H1 (cell line): ENCODE results near the gene MGAT5. TPM values are rescaled to one million over a fixed set of nuclear protein-coding genes. Genes with fewer than 3 reads are reported as not detected.

Experiments used
- CTCF ChIA-PET: fragments of 300-600 bp; sonication (Branson Sonifier 250); formaldehyde crosslinking; loops from one replicate; lab custom pipeline; 2021; ENCODE audit not compliant: partially characterized antibody; lab: Charles Lee
- POLR2A ChIA-PET: fragments of 300-600 bp; sonication (Branson Sonifier 250); formaldehyde crosslinking; loops from one replicate; lab custom pipeline; 2021; ENCODE audit warnings: inconsistent platforms; ENCODE audit not compliant: partially characterized antibody; lab: Charles Lee
- DNase-seq, 2 experiments: peaks; one replicate each; pipeline versions ENCODE4 v3.0.0 to v3.0.0-alpha.2; 2010 to 2022; ENCODE audit warnings: low spot score in 2 of 2, low read depth in 1 of 2, mixed read lengths in 1 of 2
- FAIRE-seq: peaks from 2 replicates; lab custom pipeline; 2011; peaks lifted over from hg19 to GRCh38; lab: Jason Lieb, UNC
- H2AFZ ChIP-seq: 2 replicates; pipeline ENCODE4 v1.8.1; 2012; ENCODE audit warnings: low read length, inconsistent platforms
- H2AK5ac ChIP-seq: 2 replicates; pipeline ENCODE4 v1.6.1; 2013; ENCODE audit warnings: low read depth, low read length
- H2BK120ac ChIP-seq: replicated peaks from 2 replicates; pipeline ENCODE3; 2013; ENCODE audit warnings: low read depth, low read length, inconsistent platforms
- H2BK12ac ChIP-seq: 2 replicates; pipeline ENCODE4 v1.6.1; 2013; ENCODE audit warnings: low read depth, low read length
- H2BK15ac ChIP-seq: 2 replicates; pipeline ENCODE4 v1.6.1; 2013; ENCODE audit warnings: low read length
- H2BK20ac ChIP-seq: 2 replicates; pipeline ENCODE4 v1.6.1; 2013; ENCODE audit warnings: low read length
- H2BK5ac ChIP-seq: 2 replicates; pipeline ENCODE4 v1.6.1; 2013; ENCODE audit warnings: low read depth, low read length
- H3K14ac ChIP-seq: 2 replicates; pipeline ENCODE4 v1.6.1; 2013; ENCODE audit warnings: inconsistent platforms; ENCODE audit not compliant: insufficient read length
- H3K18ac ChIP-seq: 2 replicates; pipeline ENCODE4 v1.6.1; 2013; ENCODE audit warnings: low read length; ENCODE audit errors: extremely low read depth
- H3K23ac ChIP-seq: 2 replicates; pipeline ENCODE4 v1.6.1; 2013; ENCODE audit warnings: inconsistent platforms; ENCODE audit not compliant: insufficient read length
- H3K23me2 ChIP-seq: 2 replicates; pipeline ENCODE4 v1.6.1; 2013; ENCODE audit warnings: low read depth, low read length
- H3K27ac ChIP-seq: 2 replicates; pipeline ENCODE4 v1.6.1; 2011; ENCODE audit warnings: low read depth, low read length, inconsistent platforms
- H3K27me3 ChIP-seq, 4 experiments: replicated peaks in 1 of 4; 1 replicate in 1 of 4; 2 replicates in 3 of 4; pipeline versions ENCODE4 v1.6.1 to v1.8.1; 2011 to 2013; ENCODE audit warnings: low read length in 3 of 4, mild to moderate bottlenecking in 3 of 4, inconsistent platforms in 2 of 4, mixed read lengths in 2 of 4, moderate library complexity in 1 of 4; ENCODE audit not compliant: control insufficient read depth in 3 of 4, insufficient read depth in 3 of 4; ENCODE audit errors: extremely low read depth in 1 of 4
- H3K36me3 ChIP-seq, 4 experiments: 2 replicates each; pipeline versions ENCODE4 v1.6.1 to v1.8.1; 2011 to 2013; ENCODE audit warnings: mild to moderate bottlenecking in 4 of 4, low read length in 3 of 4, moderate library complexity in 2 of 4, control low read depth in 1 of 4, inconsistent platforms in 1 of 4; ENCODE audit not compliant: insufficient read depth in 4 of 4, control insufficient read depth in 2 of 4
- H3K4ac ChIP-seq: replicated peaks from 2 replicates; pipeline ENCODE3; 2013; ENCODE audit warnings: low read length, low read depth, mixed read lengths, inconsistent platforms; ENCODE audit not compliant: insufficient read length
- H3K4me1 ChIP-seq, 4 experiments: replicated peaks in 1 of 4; 1 replicate in 1 of 4; 2 replicates in 3 of 4; pipeline versions ENCODE4 v1.6.1 to v1.8.1; 2011 to 2013; ENCODE audit warnings: low read length in 3 of 4, inconsistent platforms in 2 of 4, mixed read lengths in 1 of 4; ENCODE audit not compliant: insufficient read depth in 4 of 4, control insufficient read depth in 3 of 4
- H3K4me2 ChIP-seq, 2 experiments: 2 replicates each; pipeline versions ENCODE4 v1.6.1 to v1.8.1; 2011 to 2013; ENCODE audit warnings: low read depth in 2 of 2, low read length in 2 of 2, control low read depth in 1 of 2, inconsistent platforms in 1 of 2, mild to moderate bottlenecking in 1 of 2; ENCODE audit not compliant: insufficient read depth in 1 of 2
- H3K4me3 ChIP-seq, 4 experiments: fragments of 200-600, 300-600 bp in 1 of 4; sonication (generic), shearing (Covaris generic), sonication (Bioruptor Twin) in 1 of 4; 2 replicates each; pipeline versions ENCODE4 v1.5.1 to v1.8.1; 2011 to 2016; ENCODE audit warnings: low read length in 4 of 4, low read depth in 3 of 4, control low read depth in 2 of 4, inconsistent platforms in 2 of 4, mild to moderate bottlenecking in 2 of 4, mixed read lengths in 1 of 4, moderate library complexity in 1 of 4; ENCODE audit not compliant: insufficient read depth in 2 of 4; ENCODE audit errors: extremely low read depth in 1 of 4
- H3K56ac ChIP-seq: replicated peaks from 2 replicates; pipeline ENCODE3; 2013; ENCODE audit warnings: low read depth, mild to moderate bottlenecking, mixed read lengths, low read length, inconsistent platforms; ENCODE audit not compliant: insufficient read length
- H3K79me1 ChIP-seq: 2 replicates; pipeline ENCODE4 v1.6.1; 2013; ENCODE audit warnings: low read depth, low read length, control low read depth
- H3K79me2 ChIP-seq, 2 experiments: 2 replicates each; pipeline versions ENCODE4 v1.6.1 to v1.8.1; 2012 to 2013; ENCODE audit warnings: low read length in 2 of 2, mild to moderate bottlenecking in 2 of 2, inconsistent platforms in 1 of 2; ENCODE audit not compliant: insufficient read depth in 2 of 2, control insufficient read depth in 1 of 2
- H3K9ac ChIP-seq, 4 experiments: replicated peaks in 1 of 4; 1 replicate in 1 of 4; 2 replicates in 3 of 4; pipeline versions ENCODE4 v1.6.1 to v1.8.1; 2011 to 2013; ENCODE audit warnings: low read depth in 3 of 4, low read length in 3 of 4, control low read depth in 2 of 4, mild to moderate bottlenecking in 2 of 4, moderate library complexity in 2 of 4, inconsistent platforms in 1 of 4; ENCODE audit errors: extremely low read depth in 1 of 4
- H3K9me3 ChIP-seq, 2 experiments: 2 replicates each; pipeline versions ENCODE4 v1.6.1 to v1.8.1; 2012 to 2013; ENCODE audit warnings: mild to moderate bottlenecking in 2 of 2, moderate library complexity in 2 of 2, control low read depth in 1 of 2, inconsistent platforms in 1 of 2, low read depth in 1 of 2, low read length in 1 of 2, mixed read lengths in 1 of 2; ENCODE audit not compliant: insufficient read depth in 2 of 2
- H4K20me1 ChIP-seq, 2 experiments: replicated peaks in 1 of 2; 2 replicates each; pipeline versions ENCODE3 to v1.8.1; 2011 to 2013; ENCODE audit warnings: inconsistent platforms in 2 of 2, low read length in 2 of 2, mild to moderate bottlenecking in 1 of 2; ENCODE audit not compliant: insufficient read depth in 2 of 2, control insufficient read depth in 1 of 2
- H4K5ac ChIP-seq: 2 replicates; pipeline ENCODE4 v1.6.1; 2013; ENCODE audit warnings: low read length, low read depth, mixed read lengths, inconsistent platforms; ENCODE audit not compliant: insufficient read length
- H4K8ac ChIP-seq: 2 replicates; pipeline ENCODE4 v1.8.0; 2013; ENCODE audit warnings: mild to moderate bottlenecking, moderate library complexity, low read length, inconsistent platforms; ENCODE audit not compliant: insufficient read depth; ENCODE audit errors: extremely low read depth
- H4K91ac ChIP-seq: replicated peaks from 2 replicates; pipeline ENCODE3; 2013; ENCODE audit warnings: low read length, mixed read lengths, inconsistent platforms; ENCODE audit not compliant: insufficient read length
- CBX5 ChIP-seq: fragments of 300-800, 300-1000 bp; sonication (generic); IDR thresholded peaks from 2 replicates; pipeline ENCODE4 v1.7.1; 2016; ENCODE audit warnings: antibody characterized with exemption, low read length, low read depth
- CHD1 ChIP-seq: IDR thresholded peaks from 2 replicates; pipeline ENCODE4 v1.6.1; 2012; ENCODE audit warnings: low read depth, low read length, improper control_type of control experiment
- CTCF ChIP-seq, 3 experiments: IDR thresholded peaks; 1 replicate in 2 of 3; 2 replicates in 1 of 3; pipeline versions ENCODE4 v1.5.1 to v1.6.1; 2011; ENCODE audit warnings: low read length in 3 of 3, mild to moderate bottlenecking in 3 of 3, inconsistent platforms in 2 of 3, low read depth in 1 of 3, moderate library complexity in 1 of 3; ENCODE audit not compliant: insufficient read depth in 1 of 3; ENCODE audit errors: control extremely low read depth in 1 of 3
- EGR1 ChIP-seq: IDR thresholded peaks from 2 replicates; pipeline ENCODE4 v1.6.1; 2011; ENCODE audit warnings: low read depth, low read length, borderline replicate concordance
- JUN ChIP-seq: IDR thresholded peaks from 2 replicates; pipeline ENCODE4 v1.6.1; 2011; ENCODE audit warnings: low read depth, mild to moderate bottlenecking, improper control_type of control experiment, low read length
- KDM4A ChIP-seq: IDR thresholded peaks from one replicate; pipeline ENCODE4 v1.7.1; 2012; ENCODE audit warnings: low read depth, mild to moderate bottlenecking, moderate library complexity, low read length, inconsistent platforms; ENCODE audit not compliant: severe bottlenecking
- RNF2 ChIP-seq: fragments of 200-900, 300-1000 bp; sonication (generic); IDR thresholded peaks from 2 replicates; pipeline ENCODE4 v1.7.1; 2016; ENCODE audit warnings: borderline replicate concordance, low read depth, mild to moderate bottlenecking, antibody characterized with exemption, low read length; ENCODE audit not compliant: poor library complexity, severe bottlenecking; ENCODE audit errors: missing control alignments
- WGBS, 2 experiments: shearing (Covaris generic) in 1 of 2; methylation state at CpG; one replicate each; pipeline versions ENCODE4 v1.1.6 to v1.1.7; 2013 to 2015; ENCODE audit warnings: low lambda C conversion rate in 2 of 2, mixed read lengths in 2 of 2, inconsistent platforms in 1 of 2, low coverage in 1 of 2, missing lambda C conversion rate in 1 of 2; ENCODE audit not compliant: insufficient replicate concordance in 2 of 2, insufficient coverage in 1 of 2, insufficient read length in 1 of 2; ENCODE audit errors: extremely low coverage in 1 of 2, missing lambda C conversion rate in 1 of 2; 5-methylcytosine and 5-hydroxymethylcytosine counted together
- polyA plus RNA-seq, 7 experiments: library from polyadenylated mRNA; depleted of rRNA in 3 of 7; stranded (reverse) in 5 of 7; unstranded in 2 of 7; fragments of >200 nt in 5 of 7; fragments of 200-250 nt in 2 of 7; gene quantifications; 1 replicate in 5 of 7; 2 replicates in 1 of 7; 4 replicates in 1 of 7; pipeline versions ENCODE4 v1.2.1 to v1.2.3, GENCODE V29; 2011 to 2013; ENCODE audit warnings: missing spikeins in 2 of 7, mixed read lengths in 2 of 7
- total RNA-seq: library from RNA; stranded (reverse); fragmentation: NEBNext Ultra II Directional; extraction: Animal tissue kit (Norgen Biotek cat#: 25700); gene quantifications from 2 replicates; pipeline ENCODE4 v1.2.1, GENCODE V29; 2021
- TF ChIP-seq, protein P1 (sequence below): IDR thresholded peaks from 2 replicates; pipeline ENCODE4 v1.6.1; 2011; ENCODE audit warnings: low read length, improper control_type of control experiment
- TF ChIP-seq, protein P2 (sequence below): IDR thresholded peaks from 2 replicates; pipeline ENCODE4 v1.6.1; 2012; ENCODE audit warnings: inconsistent platforms

The MGAT5 gene
- total and polyA plus RNA-seq, 2 of the 8 experiments (the other 6 are each of a cell fraction or from before 2014, with no cell fraction given) = 11.2 to 49.2 TPM

- CTCF ChIA-PET = interaction anchor here (1.2 to 1.8 kb wide), 5 partner anchors 14 to 288 kb away, joined by 3 to 7 read pairs (median 4); no protein-coding TSS in a partner anchor
- Histone ChIP-seq H4K8ac (no peak overlapping the region), H2AK5ac (no peak overlapping the region), H3K56ac (no peak overlapping the region), H4K5ac (no peak overlapping the region), H2AFZ (no peak overlapping the region), H2BK120ac (no peak overlapping the region), H3K36me3 (peaks cover 0 to 9% (median 0%) of the 10 kb centered on the region in 4 experiments; a peak in 2 of 8 replicates), H3K4me2 (no peak overlapping the region), H3K27ac (no peak overlapping the region), H2BK12ac (no peak overlapping the region), H3K23me2 (no peaks in the 10 kb centered on the region), H3K9ac (no peak overlapping the region), H3K18ac (no peak overlapping the region), H3K9me3 (no peaks in the 10 kb centered on the region), H4K20me1 (no peaks in the 10 kb centered on the region), H2BK15ac (no peak overlapping the region), H3K23ac (no peak overlapping the region), H3K4ac (no peak overlapping the region), H3K4me3 (no peak overlapping the region), H3K79me1 (no peaks in the 10 kb centered on the region), H4K91ac (no peak overlapping the region), H2BK5ac (no peak overlapping the region), H3K14ac (no peak overlapping the region), H2BK20ac (no peak overlapping the region), H3K27me3 (no peaks in the 10 kb centered on the region), H3K4me1 (peaks cover 0 to 3% (median 0%) of the 10 kb centered on the region in 4 experiments; a peak in 1 of 7 replicates), H3K79me2 (no peaks in the 10 kb centered on the region)
- POLR2A ChIA-PET = interaction anchor here (0.9 kb wide), 1 partner anchor 9 kb away, joined by 3 read pairs; no protein-coding TSS in a partner anchor
- DNase-seq = no peak
- TF ChIP-seq JUN (no peak), CHD1 (no peak), RNF2 (no peak), CTCF (IDR thresholded peaks at IDR 0.05; ENCODE audit: control extremely low read depth in 1 of 3, insufficient read depth in 1 of 3, low read depth in 1 of 3, low read length in 3 of 3) (no peak), EGR1 (no peak), KDM4A (no peak), CBX5 (no peak)
- TF ChIP-seq, protein P1, sequence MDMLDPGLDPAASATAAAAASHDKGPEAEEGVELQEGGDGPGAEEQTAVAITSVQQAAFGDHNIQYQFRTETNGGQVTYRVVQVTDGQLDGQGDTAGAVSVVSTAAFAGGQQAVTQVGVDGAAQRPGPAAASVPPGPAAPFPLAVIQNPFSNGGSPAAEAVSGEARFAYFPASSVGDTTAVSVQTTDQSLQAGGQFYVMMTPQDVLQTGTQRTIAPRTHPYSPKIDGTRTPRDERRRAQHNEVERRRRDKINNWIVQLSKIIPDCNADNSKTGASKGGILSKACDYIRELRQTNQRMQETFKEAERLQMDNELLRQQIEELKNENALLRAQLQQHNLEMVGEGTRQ = no peak
- TF ChIP-seq, protein P2, sequence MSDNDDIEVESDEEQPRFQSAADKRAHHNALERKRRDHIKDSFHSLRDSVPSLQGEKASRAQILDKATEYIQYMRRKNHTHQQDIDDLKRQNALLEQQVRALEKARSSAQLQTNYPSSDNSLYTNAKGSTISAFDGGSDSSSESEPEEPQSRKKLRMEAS = no peak
- FAIRE-seq = no peak
- whole genome bisulfite sequencing, 2 experiments = 100% methylated on average over 3 of the region's 3 CpGs; no CpG with 5 or more reads in 1 of the 2 experiments
Measured at GRCh38 chr2:134406736-134407135, 152.9 kb downstream of the MGAT5 start.
